ENCODE measurements around the gene CAMK2B.

CAMK2B gene

DNA sequence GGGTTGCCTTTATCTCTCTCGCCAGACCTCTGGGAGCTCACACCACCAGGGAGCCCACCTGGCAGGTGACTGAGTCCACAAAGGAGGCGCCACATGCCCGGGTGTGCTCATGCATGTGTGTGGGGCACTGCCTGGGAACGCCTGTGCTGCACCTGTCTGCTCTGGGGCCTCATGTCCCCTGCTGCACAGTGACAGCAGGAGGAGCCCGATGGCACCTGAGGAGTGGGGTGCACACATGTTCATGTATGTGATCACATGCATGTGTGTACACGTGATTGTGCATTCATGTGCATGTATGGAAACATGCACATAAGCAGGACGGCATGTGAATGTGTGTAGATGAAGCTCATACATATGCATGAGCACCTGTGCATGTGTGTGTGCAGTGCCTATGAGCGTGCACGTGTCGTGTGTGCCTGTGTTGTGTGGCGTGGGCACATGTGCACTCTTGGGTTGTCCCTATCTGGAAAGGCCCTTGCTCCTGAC lies 102.6 kb downstream of the CAMK2B start:
- ATAC-seq (ENCODE audit: insufficient read depth, low read depth): no peak
- no peak overlapping the region for H3K27ac ChIP-seq (ENCODE audit: low read length)
- H3K36me3 ChIP-seq (ENCODE audit: insufficient read depth, low read length): no peaks in the 10 kb centered on the region

DNA sequence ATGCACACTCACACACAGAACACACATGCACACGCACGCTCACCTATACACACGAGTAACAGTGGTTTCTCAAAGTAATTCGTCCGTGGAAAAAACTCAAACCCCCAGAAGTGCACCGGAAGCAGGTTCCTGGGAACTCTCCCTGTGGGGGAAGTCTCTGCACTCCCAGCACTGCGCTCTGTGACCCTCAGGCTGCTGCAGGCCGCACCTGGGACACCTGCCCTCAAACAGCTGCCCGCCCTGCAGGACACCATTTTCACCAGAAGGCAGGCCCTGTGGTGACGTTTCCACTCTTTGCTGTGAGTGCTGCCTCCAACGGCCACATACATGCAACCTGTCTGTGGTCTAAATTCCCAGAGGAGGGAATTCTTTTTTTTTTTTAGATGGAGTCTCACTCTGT lies 103.3 kb downstream of the CAMK2B start:
- no peak overlapping the region for H3K9ac ChIP-seq (ENCODE audit: low read depth, low read length)

More for the DNA sequence above, 102.6 kb downstream of the CAMK2B start:
- no peak overlapping the region for H3K9ac ChIP-seq (ENCODE audit: low read depth, low read length)
- H3K27me3 ChIP-seq (ENCODE audit: insufficient read depth, low read length, poor library complexity): no peaks in the 10 kb centered on the region
- no peaks in the 10 kb centered on the region for H4K20me1 ChIP-seq (ENCODE audit: insufficient read depth, low read length)
- TF ChIP-seq, protein P1, sequence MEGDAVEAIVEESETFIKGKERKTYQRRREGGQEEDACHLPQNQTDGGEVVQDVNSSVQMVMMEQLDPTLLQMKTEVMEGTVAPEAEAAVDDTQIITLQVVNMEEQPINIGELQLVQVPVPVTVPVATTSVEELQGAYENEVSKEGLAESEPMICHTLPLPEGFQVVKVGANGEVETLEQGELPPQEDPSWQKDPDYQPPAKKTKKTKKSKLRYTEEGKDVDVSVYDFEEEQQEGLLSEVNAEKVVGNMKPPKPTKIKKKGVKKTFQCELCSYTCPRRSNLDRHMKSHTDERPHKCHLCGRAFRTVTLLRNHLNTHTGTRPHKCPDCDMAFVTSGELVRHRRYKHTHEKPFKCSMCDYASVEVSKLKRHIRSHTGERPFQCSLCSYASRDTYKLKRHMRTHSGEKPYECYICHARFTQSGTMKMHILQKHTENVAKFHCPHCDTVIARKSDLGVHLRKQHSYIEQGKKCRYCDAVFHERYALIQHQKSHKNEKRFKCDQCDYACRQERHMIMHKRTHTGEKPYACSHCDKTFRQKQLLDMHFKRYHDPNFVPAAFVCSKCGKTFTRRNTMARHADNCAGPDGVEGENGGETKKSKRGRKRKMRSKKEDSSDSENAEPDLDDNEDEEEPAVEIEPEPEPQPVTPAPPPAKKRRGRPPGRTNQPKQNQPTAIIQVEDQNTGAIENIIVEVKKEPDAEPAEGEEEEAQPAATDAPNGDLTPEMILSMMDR (IDR thresholded peaks at IDR 0.05; ENCODE audit: borderline replicate concordance, extremely low read depth, low read length, poor library complexity, severe bottlenecking): no peak
- no peak for TF ChIP-seq EZH2 (IDR thresholded peaks at IDR 0.05; ENCODE audit: borderline replicate concordance, low read depth, low read length, severe bottlenecking)
- H3K9me3 ChIP-seq (ENCODE audit: insufficient read depth, low read length, severe bottlenecking): no peaks in the 10 kb centered on the region
- no peak overlapping the region for H2AFZ ChIP-seq (ENCODE audit: low read depth, low read length)
- no peaks in the 10 kb centered on the region for H3K79me2 ChIP-seq (ENCODE audit: insufficient read depth, low read length)
- no peak overlapping the region for H3K4me3 ChIP-seq (ENCODE audit: low read depth in 1 of 2, low read length in 2 of 2)
- DNase-seq: no peak
- no peak overlapping the region for H3K4me2 ChIP-seq (ENCODE audit: insufficient read depth, low read length)
- H3K4me1 ChIP-seq (ENCODE audit: insufficient read depth, low read length): no peaks in the 10 kb centered on the region

DNA sequence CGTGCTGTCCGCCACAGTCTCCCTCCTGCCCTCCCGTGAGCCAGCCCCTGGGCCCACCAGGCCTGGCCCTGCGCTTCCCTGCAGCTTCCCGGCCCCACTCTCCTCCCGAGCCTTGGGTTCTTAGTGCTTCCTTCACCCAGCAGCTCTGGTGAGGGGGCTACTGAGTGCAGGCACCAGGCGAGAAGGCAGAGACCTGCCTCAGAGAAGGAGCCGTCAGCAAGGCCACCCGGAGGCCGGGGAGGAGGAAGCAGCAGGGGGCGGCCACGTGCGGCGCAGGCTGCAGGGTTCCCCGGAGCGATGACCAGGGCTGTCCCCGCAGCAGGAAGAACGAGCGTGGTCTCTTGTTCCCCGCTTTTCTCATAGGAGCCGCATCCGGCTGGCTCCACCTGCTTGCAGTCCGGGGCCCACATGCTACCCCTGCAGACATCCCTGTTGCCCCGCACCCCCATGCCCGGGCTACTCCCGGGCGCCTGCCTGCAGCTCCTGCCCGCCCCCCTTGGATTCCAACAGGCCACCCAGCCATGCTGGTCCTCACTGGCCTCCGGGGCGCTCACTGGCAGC lies 104.1 kb downstream of the CAMK2B start:
- no peaks in the 10 kb centered on the region for H3K4me1 ChIP-seq (ENCODE audit: insufficient read depth, low read length)
- no peak overlapping the region for H3K4me2 ChIP-seq (ENCODE audit: insufficient read depth, low read length)
- no peak overlapping the region for H2AFZ ChIP-seq (ENCODE audit: low read depth, low read length)
- no peaks in the 10 kb centered on the region for H4K20me1 ChIP-seq (ENCODE audit: insufficient read depth, low read length)
- H3K9ac ChIP-seq (ENCODE audit: low read depth, low read length): no peak overlapping the region
- TF ChIP-seq EZH2 (IDR thresholded peaks at IDR 0.05; ENCODE audit: borderline replicate concordance, low read depth, low read length, severe bottlenecking): no peak
- TF ChIP-seq, protein P1 (IDR thresholded peaks at IDR 0.05; ENCODE audit: borderline replicate concordance, extremely low read depth, low read length, poor library complexity, severe bottlenecking): no peak
- H3K79me2 ChIP-seq (ENCODE audit: insufficient read depth, low read length): no peaks in the 10 kb centered on the region
- H3K27ac ChIP-seq (ENCODE audit: low read length): no peak overlapping the region
- no peak for ATAC-seq (ENCODE audit: insufficient read depth, low read depth)
- no peaks in the 10 kb centered on the region for H3K27me3 ChIP-seq (ENCODE audit: insufficient read depth, low read length, poor library complexity)
- no peak overlapping the region for H3K4me3 ChIP-seq (ENCODE audit: low read depth in 1 of 2, low read length in 2 of 2)
- no peak for DNase-seq
- H3K36me3 ChIP-seq (ENCODE audit: insufficient read depth, low read length): no peaks in the 10 kb centered on the region
- H3K9me3 ChIP-seq (ENCODE audit: insufficient read depth, low read length, severe bottlenecking): no peaks in the 10 kb centered on the region

More for the DNA sequence above, 103.3 kb downstream of the CAMK2B start:
- Histone ChIP-seq H3K4me1 (ENCODE audit: insufficient read depth, low read length) (no peaks in the 10 kb centered on the region), H2AFZ (ENCODE audit: low read depth, low read length) (no peak overlapping the region), H3K27me3 (ENCODE audit: insufficient read depth, low read length, poor library complexity) (no peaks in the 10 kb centered on the region), H3K4me3 (ENCODE audit: low read depth in 1 of 2, low read length in 2 of 2) (no peak overlapping the region), H3K4me2 (ENCODE audit: insufficient read depth, low read length) (no peak overlapping the region), H3K27ac (ENCODE audit: low read length) (no peak overlapping the region), H3K36me3 (ENCODE audit: insufficient read depth, low read length) (no peaks in the 10 kb centered on the region), H4K20me1 (ENCODE audit: insufficient read depth, low read length) (no peaks in the 10 kb centered on the region), H3K79me2 (ENCODE audit: insufficient read depth, low read length) (no peaks in the 10 kb centered on the region), H3K9me3 (ENCODE audit: insufficient read depth, low read length, severe bottlenecking) (no peaks in the 10 kb centered on the region)
- no peak for DNase-seq
- no peak for ATAC-seq (ENCODE audit: insufficient read depth, low read depth)
- TF ChIP-seq EZH2 (IDR thresholded peaks at IDR 0.05; ENCODE audit: borderline replicate concordance, low read depth, low read length, severe bottlenecking): no peak
- TF ChIP-seq, protein P1 (IDR thresholded peaks at IDR 0.05; ENCODE audit: borderline replicate concordance, extremely low read depth, low read length, poor library complexity, severe bottlenecking): no peak
